RWPE2 (cell line): ENCODE data around the gene SPINT1.

Experiments used
- ATAC-seq: fragments of 200-7000 bp; cut with Tn5 transposase; 3 replicates; pipeline ENCODE4 v1.9.1; 2021; ENCODE audit warnings: low read depth
- DNase-seq: peaks from one replicate; pipeline ENCODE4 v3.0.0-alpha.2; 2020; ENCODE audit warnings: low spot score
- H3K27ac ChIP-seq: fragments of 450-650 bp; 2 replicates; pipeline ENCODE4 v1.5.1; 2017; ENCODE audit warnings: mild to moderate bottlenecking; ENCODE audit not compliant: poor library complexity, severe bottlenecking
- H3K27me3 ChIP-seq: fragments of 250-450 bp; sonication (Bioruptor Pico); 2 replicates; pipeline ENCODE4 v1.5.1; 2021; ENCODE audit warnings: mild to moderate bottlenecking, moderate library complexity; ENCODE audit not compliant: insufficient read depth, poor library complexity, severe bottlenecking
- H3K36me3 ChIP-seq: fragments of 250-450 bp; sonication (Bioruptor Pico); 2 replicates; pipeline ENCODE4 v1.5.1; 2020; ENCODE audit warnings: low read depth, mild to moderate bottlenecking, moderate library complexity
- H3K4me1 ChIP-seq: fragments of 250-450 bp; sonication (Bioruptor Pico); 2 replicates; pipeline ENCODE4 v1.5.1; 2021; ENCODE audit warnings: mild to moderate bottlenecking, moderate library complexity; ENCODE audit not compliant: insufficient read depth, poor library complexity, severe bottlenecking
- H3K4me3 ChIP-seq: fragments of 250-450 bp; sonication (Bioruptor Pico); 2 replicates; pipeline ENCODE4 v1.5.1; 2021; ENCODE audit warnings: mild to moderate bottlenecking, moderate library complexity; ENCODE audit not compliant: severe bottlenecking
- H3K9me3 ChIP-seq: fragments of 250-450 bp; sonication (Bioruptor Pico); 2 replicates; pipeline ENCODE4 v1.5.1; 2021; ENCODE audit warnings: mild to moderate bottlenecking, moderate library complexity; ENCODE audit not compliant: severe bottlenecking
- CTCF ChIP-seq: fragments of 450-650 bp; IDR thresholded peaks from one replicate; pipeline ENCODE4 v1.5.1; 2017; ENCODE audit warnings: mild to moderate bottlenecking, moderate library complexity; ENCODE audit not compliant: poor library complexity, severe bottlenecking

The SPINT1 gene

GRCh38 chr15:40803688-40804087 lies 40.2 kb upstream of the SPINT1 start:
- Histone ChIP-seq H3K9me3 (no peaks in the 10 kb centered on the region), H3K27ac (no peak overlapping the region), H3K27me3 (no peaks in the 10 kb centered on the region), H3K4me3 (no peak overlapping the region), H3K36me3 (peaks cover 19% of the 10 kb centered on the region), H3K4me1 (peaks cover 6% of the 10 kb centered on the region)
- ATAC-seq = no peak
- no peak for DNase-seq
- peak; percentile 10 for TF ChIP-seq CTCF

DNA sequence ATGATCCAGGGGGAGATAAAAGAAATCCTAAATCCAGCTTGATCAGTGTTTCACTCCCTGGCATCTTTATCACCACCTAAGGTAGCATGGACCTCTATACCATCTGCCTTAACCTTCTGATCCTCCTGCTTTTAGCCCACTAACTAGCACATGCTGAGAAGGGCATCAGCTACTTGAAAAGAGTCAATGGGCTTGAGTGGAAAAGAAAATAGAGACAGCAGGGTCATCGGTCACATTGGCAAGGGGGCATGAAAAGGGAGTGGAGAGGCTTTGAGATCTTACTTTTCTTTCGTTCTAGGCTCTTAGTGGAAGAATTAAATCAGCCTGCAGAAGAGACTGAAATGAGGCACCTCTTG lies 37.2 kb upstream of the SPINT1 start:
- H3K4me3 ChIP-seq = peak overlapping the region; percentile 77
- no peaks in the 10 kb centered on the region for H3K9me3 ChIP-seq
- TF ChIP-seq CTCF = no peak
- no peaks in the 10 kb centered on the region for H3K27me3 ChIP-seq
- DNase-seq = no peak
- H3K4me1 ChIP-seq = peaks cover 5% of the 10 kb centered on the region
- H3K27ac ChIP-seq = peak overlapping the region; percentile 76
- H3K36me3 ChIP-seq = peaks cover 14% of the 10 kb centered on the region
- no peak for ATAC-seq

- peak; percentile 99 for ATAC-seq
- H3K27me3 ChIP-seq = no peaks in the 10 kb centered on the region
- peak; percentile 100 for DNase-seq
- H3K27ac ChIP-seq = peak within 1 kb of the TSS; percentile 76
- TF ChIP-seq CTCF = peak; percentile 14
- no peaks in the 10 kb centered on the region for H3K9me3 ChIP-seq
- peak within 1 kb of the TSS; percentile 77 for H3K4me3 ChIP-seq
- H3K36me3 ChIP-seq = peaks cover 16% of the 10 kb centered on the region
- H3K4me1 ChIP-seq = peaks cover 5% of the 10 kb centered on the region
These were observed 36.6 kb upstream of the SPINT1 start, which contains the start of the genes DNAJC17 and ZFYVE19 for GRCh38 chr15:40807028-40807887. Gene DNAJC17, minus strand, starts transcription at chr15:40807473. Its CDS starts 27 bp downstream, at chr15:40807446. Gene ZFYVE19, plus strand, starts transcription at chr15:40807089. Its CDS starts 501 bp downstream, at chr15:40807590.

DNA sequence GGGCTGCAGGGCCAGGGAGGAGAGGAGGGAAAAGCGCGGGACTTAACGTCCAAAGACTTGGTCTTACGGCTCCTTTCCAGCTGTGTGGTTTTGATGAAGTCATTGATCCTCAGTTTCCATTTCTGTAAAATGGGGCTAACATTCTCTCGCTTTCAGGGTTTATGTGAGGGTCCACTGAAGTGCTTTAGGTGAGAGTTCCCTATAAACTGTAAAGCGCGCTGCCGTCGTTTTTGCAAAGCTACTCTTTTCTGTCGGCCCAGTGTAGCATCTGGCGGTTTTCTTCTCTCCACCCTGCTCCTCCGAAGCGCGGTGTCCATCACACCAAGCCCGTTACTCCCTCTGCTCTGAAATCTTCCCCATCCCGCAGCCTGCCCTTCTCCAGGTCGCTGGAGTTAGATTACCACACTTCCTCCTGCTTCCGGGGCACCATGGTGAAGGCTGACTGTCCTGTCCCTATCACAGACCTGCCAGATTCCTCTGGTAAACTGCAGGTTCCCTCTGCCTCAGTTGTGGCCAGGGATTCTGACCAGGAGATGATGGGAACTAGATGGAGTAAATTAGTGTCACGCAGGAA lies 35.9 kb upstream of the SPINT1 start:
- Histone ChIP-seq H3K27me3 (no peaks in the 10 kb centered on the region), H3K36me3 (peaks cover 20% of the 10 kb centered on the region), H3K4me1 (peaks cover 5% of the 10 kb centered on the region), H3K27ac (peak overlapping the region; percentile 76), H3K9me3 (no peaks in the 10 kb centered on the region), H3K4me3 (peak overlapping the region; percentile 77)
- DNase-seq (no peak), ATAC-seq (no peak)
- no peak for TF ChIP-seq CTCF
